Progenitor cell of endocrine pancreas (in vitro differentiated cells): ENCODE results near the gene NXPH1. TPM values are rescaled to one million over a fixed set of nuclear protein-coding genes. Genes with fewer than 3 reads are reported as not detected.

ENCODE experiments used
- DNase-seq: peaks from one replicate; pipeline ENCODE4 v3.0.0; 2021; ENCODE audit warnings: low spot score; ENCODE audit not compliant: unreplicated experiment
- H3K27ac Mint-ChIP-seq: 2 replicates; pipeline ENCODE4 v1.8.0; 2021; ENCODE audit warnings: mild to moderate bottlenecking, moderate library complexity, mixed read lengths
- H3K27me3 Mint-ChIP-seq: 2 replicates; pipeline ENCODE4 v1.8.0; 2021; ENCODE audit warnings: mixed read lengths
- H3K36me3 Mint-ChIP-seq: 2 replicates; pipeline ENCODE4 v1.8.0; 2022; ENCODE audit warnings: mixed read lengths; ENCODE audit not compliant: insufficient read depth
- H3K4me1 Mint-ChIP-seq: 2 replicates; pipeline ENCODE4 v1.8.0; 2021; ENCODE audit warnings: low read depth, mixed read lengths
- H3K4me3 Mint-ChIP-seq: 2 replicates; pipeline ENCODE4 v1.8.0; 2021; ENCODE audit warnings: low read depth, mild to moderate bottlenecking, moderate library complexity, mixed read lengths
- H3K9me3 Mint-ChIP-seq: 2 replicates; pipeline ENCODE4 v1.8.0; 2021; ENCODE audit warnings: low read depth, mixed read lengths
- CTCF ChIP-seq: fragments of 200-600 bp; sonication (generic); IDR thresholded peaks from one replicate; pipeline ENCODE4 v1.5.0; 2021; ENCODE audit warnings: antibody characterized with exemption, mild to moderate bottlenecking; ENCODE audit not compliant: unreplicated experiment
- total RNA-seq: library from RNA; stranded (reverse); gene quantifications from 2 replicates; pipeline ENCODE4 v1.2.1, GENCODE V29; 2021

NXPH1 gene
- total RNA-seq, 1 donor from 2014 or later, result not detected

- H3K27ac Mint-ChIP-seq, result no peak overlapping the region
- peaks cover 6% of the 10 kb centered on the region for H3K27me3 Mint-ChIP-seq
- no peak overlapping the region for H3K4me3 Mint-ChIP-seq
- no peaks in the 10 kb centered on the region for H3K36me3 Mint-ChIP-seq
- DNase-seq, result no peak
- no peak for TF ChIP-seq CTCF
- H3K4me1 Mint-ChIP-seq, result peaks cover 9% of the 10 kb centered on the region
- H3K9me3 Mint-ChIP-seq, result no peaks in the 10 kb centered on the region
Measured at GRCh38 chr7:8515640-8516185, 82.3 kb downstream of the NXPH1 start.

- peaks cover 7% of the 10 kb centered on the region for H3K27me3 Mint-ChIP-seq
- H3K27ac Mint-ChIP-seq, result no peak overlapping the region
- TF ChIP-seq CTCF, result no peak
- no peaks in the 10 kb centered on the region for H3K9me3 Mint-ChIP-seq
- peaks cover 2% of the 10 kb centered on the region for H3K4me1 Mint-ChIP-seq
- no peaks in the 10 kb centered on the region for H3K36me3 Mint-ChIP-seq
- DNase-seq, result no peak
- no peak overlapping the region for H3K4me3 Mint-ChIP-seq
Measured at GRCh38 chr7:8516976-8517375, 83.6 kb downstream of the NXPH1 start.

- H3K9me3 Mint-ChIP-seq, result peaks cover 10% of the 10 kb centered on the region
- H3K4me3 Mint-ChIP-seq, result no peak overlapping the region
- no peak overlapping the region for H3K27ac Mint-ChIP-seq
- peaks cover 3% of the 10 kb centered on the region for H3K36me3 Mint-ChIP-seq
- H3K27me3 Mint-ChIP-seq, result peaks cover 45% of the 10 kb centered on the region
- H3K4me1 Mint-ChIP-seq, result no peaks in the 10 kb centered on the region
- no peak for TF ChIP-seq CTCF
- no peak for DNase-seq
Measured at GRCh38 chr7:8528311-8528710, 94.9 kb downstream of the NXPH1 start.

- Mint-ChIP-seq H3K27ac (no peak overlapping the region), H3K9me3 (no peaks in the 10 kb centered on the region), H3K27me3 (peaks cover 68% of the 10 kb centered on the region)
Measured at GRCh38 chr7:8531991-8532515, 98.6 kb downstream of the NXPH1 start.

GRCh38 chr7:8536431-8536830 lies 103.0 kb downstream of the NXPH1 start:
- Mint-ChIP-seq H3K4me3 (no peak overlapping the region), H3K36me3 (no peaks in the 10 kb centered on the region), H3K27ac (no peak overlapping the region), H3K27me3 (peaks cover 59% of the 10 kb centered on the region), H3K9me3 (no peaks in the 10 kb centered on the region), H3K4me1 (peaks cover 11% of the 10 kb centered on the region)
- TF ChIP-seq CTCF, result no peak
- DNase-seq, result no peak

More at GRCh38 chr7:8531991-8532515, 98.6 kb downstream of the NXPH1 start:
- H3K4me1 Mint-ChIP-seq, result peaks cover 11% of the 10 kb centered on the region
- TF ChIP-seq CTCF, result no peak
- DNase-seq, result no peak
- H3K4me3 Mint-ChIP-seq, result no peak overlapping the region
- no peaks in the 10 kb centered on the region for H3K36me3 Mint-ChIP-seq
